ENCODE measurements around the gene PMM1.
"Not testable (repeated sequence)": the region's sequence is repeated elsewhere in the genome, so short reads cannot be mapped to it uniquely, and the experiment has no call there.

PMM1 gene

DNA sequence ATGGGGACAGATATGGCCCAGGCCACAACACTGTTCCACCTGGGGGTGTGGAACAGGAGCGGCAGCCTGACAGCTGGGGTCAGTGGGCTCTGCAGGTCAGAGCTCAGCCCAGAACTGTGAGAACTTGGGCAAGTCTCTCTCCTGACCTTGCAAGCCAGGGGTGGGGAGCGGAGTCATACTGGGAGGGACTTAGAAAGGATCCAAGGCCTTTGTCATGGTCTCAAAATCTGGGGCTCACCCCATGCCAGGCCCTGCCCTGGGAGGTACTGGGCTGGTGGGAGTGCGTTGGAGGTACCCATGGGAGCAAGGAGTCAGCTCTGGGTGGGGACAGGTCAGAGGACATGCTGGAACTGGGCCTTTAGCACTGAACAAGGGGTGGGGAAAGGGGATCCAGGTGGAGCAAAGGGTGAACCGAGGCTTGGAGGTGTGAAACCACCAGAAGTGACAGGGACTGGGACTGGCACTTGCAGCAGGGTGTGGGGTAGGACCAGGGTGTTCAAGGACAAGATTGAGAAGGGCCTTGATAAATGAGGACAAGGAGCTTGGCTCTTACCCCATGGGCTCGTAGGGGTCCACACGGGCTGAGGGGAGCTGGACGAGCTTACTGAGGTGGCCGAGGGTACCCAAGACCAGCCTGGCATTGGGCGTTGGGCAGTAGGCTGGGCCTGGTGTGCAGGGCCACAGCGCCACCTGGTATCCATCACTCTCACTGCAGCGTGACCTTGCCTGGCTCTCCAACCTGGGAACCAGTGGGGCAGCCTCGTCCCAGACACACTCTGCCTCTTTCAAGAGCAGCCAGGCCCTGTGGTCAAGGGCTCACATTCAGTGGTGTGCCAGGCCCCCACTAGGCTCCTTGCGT is 7.4 kb upstream of the PMM1 start:
- DNase-seq: peak; percentile 5

DNA sequence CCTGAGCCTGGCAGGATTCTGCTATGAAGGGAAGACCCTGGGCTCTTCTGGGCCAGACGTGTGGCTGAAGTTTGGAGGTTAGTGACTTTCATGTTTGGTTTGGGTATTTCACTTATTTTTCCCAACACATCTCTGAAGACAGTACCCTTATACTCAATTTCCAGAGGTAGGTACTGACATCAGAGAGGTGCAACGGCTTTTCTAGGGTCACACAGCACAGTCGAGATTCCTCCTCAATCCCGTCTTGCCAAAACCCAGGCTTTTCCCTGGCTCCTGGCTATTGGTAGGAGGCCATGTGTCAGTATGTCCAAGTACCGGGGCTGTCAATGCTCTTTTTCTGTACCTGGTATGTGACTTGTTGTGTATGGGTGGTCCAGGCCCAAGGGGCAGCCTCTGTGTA is 6.1 kb upstream of the PMM1 start:
- DNase-seq: no peak

DNA sequence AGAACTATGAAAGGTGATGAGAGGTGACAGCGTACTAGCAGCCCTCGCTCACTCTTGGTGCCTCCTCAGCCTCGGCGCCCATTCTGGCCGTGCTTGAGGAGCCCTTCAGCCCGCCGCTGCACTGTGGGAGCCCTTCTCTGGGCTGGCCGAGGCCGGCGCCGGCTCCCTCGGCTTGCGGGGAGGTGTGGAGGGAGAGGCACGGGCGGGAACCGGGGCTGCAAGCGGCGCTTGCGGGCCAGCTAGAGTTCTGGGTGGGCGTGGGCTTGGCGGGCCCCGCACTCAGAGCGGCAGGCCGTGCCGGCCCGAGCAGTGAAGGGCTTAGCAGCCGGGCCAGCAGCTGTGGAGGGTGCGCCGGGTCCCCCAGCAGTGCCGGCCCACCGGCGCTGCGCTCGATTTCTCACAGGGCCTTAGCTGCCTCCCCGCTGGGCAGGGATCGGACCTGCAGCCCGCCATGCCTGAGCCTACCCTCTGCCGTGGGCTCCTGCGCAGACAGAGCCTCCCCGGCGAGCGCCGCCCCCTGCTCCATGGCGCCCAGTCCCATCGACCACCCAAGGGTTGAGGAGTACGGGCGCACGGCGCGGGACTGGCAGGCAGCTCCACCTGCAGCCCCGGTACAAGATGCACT is 3.8 kb upstream of the PMM1 start:
- DNase-seq: not testable (repeated sequence)

DNA sequence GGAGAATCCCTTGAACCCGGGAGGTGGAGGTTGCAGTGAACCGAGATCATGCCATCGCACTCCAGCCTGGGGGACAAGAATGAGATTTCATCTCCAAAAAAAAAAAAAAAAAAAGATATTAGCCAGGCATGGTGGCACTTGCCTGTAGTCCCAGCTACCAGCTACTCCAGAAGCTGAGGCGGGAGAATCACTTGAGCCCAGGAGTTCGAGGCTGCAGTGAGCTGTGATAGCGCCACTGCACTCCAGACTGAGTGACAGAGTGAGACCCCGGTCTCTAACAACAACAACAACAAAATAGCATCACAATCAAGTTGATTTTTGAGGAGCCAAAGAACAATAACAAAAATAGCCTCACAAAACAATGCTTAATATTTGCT is 2.3 kb downstream of the PMM1 start:
- DNase-seq: no peak

DNA sequence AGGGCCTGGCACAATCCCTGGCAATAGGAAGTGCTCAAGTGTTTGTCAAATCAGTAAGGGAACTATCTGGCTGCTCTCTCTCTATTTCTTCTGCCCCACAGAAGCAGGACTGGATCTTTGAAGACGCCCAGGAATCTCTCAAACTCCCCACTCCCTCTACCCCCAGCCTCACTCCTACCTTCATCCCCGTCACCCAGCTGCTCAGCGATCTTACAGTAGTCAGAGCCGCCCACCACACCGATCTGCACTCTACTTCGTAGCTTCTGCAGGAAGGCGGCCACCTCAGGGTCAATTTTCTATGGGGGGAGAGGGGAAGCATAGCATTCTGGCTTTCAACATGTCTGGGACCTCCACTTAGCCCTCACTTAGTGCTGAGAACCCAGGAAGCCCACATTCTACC is 3.7 kb downstream of the PMM1 start:
- DNase-seq: no peak

DNA sequence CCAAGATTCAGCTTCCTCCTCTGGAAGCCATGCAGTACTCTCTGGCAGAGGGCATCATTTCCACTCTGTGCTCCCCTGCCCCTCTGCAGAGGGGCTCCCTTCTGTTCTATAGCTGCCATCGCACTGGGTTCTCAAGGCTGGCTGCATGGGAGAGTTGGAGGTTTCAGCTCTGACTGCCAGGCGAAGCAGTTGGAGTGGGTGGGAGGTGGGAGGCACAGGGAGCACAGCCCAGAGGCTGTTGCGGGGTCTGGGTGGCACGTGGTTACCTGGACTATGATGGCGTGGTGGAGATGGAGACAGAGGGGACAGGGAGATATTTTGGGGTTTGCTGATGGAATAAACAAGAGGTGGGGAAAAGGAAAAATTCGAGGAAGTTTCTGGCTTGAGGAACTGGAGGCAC is 4.8 kb downstream of the PMM1 start:
- no peak for DNase-seq

DNA sequence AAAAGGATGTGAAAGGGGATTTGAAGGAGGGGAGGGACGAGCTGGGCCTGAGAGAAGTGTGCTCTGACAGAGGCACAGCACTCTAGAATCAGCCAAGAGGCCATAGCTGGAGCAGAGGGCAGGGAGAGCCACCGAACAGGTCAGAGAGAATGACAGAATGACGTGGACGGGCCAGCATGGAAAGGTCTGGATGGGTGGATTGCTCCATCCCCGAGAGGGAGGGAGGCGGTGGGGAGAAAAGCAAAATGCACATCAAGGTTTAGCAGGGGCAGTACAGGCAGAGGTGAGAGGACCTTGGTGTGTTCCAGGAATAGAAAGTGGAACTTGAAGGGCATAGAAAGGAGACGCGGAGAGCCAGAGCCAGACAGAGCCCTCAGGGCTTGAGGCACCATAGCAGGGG is 6.9 kb downstream of the PMM1 start:
- DNase-seq: no peak

DNA sequence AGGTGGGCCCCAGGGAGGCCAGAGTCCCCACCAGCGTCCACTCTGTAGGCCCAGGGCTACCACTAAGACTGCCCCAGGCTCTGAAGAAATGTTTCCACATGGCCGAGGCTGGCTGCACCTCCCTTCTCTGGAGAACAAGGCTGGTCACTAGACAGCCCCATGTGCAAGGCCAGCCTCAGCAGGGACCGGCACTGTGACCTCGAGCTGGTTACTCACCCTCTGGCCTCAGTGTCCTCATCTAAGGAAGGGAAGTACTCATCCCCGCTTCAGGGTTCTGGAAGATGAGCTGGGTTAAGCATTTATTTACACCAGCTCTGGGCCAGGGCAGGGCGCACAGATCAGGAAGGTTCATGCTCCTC is 9.7 kb downstream of the PMM1 start:
- no peak for DNase-seq

DNA sequence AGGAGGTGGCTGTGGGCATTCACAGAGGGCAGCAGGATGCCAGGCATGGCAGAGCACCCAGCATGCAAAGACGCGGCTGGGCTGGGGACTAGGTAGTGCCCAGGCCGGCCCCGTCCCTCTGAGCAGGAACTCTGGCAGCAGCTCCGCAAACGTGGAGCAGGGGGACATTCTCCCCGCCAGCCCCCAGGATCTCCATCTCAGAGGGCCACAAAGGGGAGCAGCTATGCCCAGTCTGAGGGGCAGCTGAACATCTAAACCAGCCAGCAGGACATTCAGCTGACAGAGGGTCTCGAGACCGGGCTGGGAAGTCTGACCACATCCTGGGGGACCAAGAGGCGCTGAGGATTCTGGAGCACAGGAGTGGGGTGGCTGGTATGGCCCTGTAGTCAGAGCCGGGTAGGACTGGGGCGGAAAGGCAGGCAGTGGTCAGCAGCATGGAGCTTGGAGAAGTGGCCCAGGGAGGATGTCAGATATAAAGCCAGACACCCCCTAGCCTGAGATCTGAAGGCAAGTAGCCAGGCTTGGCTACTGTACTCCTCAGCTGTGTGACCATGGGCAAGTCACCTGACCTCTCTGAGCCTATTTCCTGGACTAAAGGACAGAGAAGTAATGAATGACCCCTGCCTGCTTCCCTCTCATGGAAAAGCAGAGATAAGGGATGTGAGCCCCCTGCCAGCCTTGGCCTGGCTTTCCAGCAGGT is 10.2 kb downstream of the PMM1 start:
- no peak for DNase-seq

DNA sequence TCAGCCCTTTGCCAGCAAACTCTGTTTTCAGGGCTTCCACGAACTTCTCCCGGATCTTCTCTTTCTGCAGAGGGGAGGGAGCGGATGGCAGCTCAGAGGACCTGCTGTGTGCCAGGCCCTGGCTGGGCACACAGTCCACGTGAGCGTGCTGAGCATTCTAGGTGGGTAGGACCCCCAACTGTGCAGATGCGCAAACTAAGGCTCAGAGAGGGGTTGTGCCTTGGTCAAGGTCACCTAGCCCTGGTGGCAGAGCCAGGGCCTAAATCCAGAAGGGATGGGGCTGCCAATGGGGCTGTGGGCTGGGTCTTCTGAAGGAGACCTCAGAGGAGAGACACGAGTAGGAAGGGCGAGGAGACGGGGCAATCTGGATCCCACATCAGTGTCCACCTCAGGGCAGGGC is 10.8 kb downstream of the PMM1 start:
- DNase-seq: no peak

DNA sequence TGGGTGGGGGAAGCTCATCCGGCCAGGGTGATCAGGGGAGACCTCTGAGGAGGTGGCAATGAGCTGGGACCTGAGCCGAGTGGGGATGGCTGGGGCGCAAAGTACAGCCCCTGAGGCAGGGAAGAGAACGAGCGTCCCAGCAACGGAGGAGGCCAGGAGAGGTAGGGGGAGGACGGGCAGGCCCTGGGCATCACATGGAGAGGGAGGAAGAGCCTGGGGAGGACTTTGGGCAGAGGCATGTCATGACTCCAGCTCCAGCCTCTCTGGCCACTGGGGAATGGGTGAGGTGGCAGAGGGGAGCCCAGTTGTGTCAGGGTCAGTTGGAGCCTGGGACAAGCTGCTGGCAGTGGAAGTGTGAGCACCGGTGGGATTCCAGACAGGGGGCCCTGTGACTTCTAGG is 11.5 kb downstream of the PMM1 start:
- no peak for DNase-seq

DNA sequence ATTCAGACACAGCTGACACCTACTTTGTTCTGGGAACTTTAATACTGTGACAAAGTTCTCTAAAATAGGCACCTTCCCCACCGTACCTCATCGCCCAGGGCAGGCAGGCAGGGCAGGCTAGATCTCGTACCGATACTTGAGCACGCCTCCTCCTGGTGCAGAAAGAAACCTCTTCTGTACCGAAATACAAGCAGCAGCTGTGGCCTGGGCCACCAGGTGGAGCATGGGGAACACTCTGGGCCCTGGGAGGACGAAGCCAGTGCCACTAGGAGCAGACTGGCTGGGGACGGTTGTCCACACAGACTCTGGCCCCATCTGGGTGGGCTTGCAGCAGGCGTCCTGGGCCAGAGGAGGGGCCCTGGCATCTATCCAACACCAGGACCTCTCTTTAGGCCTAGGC is 12.8 kb downstream of the PMM1 start:
- DNase-seq: no peak

DNA sequence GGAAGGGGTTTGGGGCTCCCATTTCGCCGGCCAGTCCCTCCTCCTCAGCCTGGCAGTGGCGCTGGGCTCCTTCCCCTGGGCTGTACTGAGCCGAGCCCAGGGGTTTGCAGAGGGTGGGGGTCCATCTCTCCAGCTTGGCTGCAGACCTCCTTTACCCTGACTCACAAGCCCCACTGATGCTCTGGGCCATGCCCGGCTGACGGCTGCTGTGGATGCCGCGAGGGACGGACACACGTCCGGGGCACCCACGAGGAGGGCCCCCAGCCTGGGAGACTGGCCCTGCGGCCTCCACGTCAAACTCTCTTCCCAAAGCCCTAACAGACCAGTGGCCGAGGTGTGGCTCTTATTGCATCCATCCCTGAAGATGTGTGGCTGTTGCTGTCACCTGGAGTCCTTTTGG is 14.1 kb downstream of the PMM1 start:
- no peak for DNase-seq

DNA sequence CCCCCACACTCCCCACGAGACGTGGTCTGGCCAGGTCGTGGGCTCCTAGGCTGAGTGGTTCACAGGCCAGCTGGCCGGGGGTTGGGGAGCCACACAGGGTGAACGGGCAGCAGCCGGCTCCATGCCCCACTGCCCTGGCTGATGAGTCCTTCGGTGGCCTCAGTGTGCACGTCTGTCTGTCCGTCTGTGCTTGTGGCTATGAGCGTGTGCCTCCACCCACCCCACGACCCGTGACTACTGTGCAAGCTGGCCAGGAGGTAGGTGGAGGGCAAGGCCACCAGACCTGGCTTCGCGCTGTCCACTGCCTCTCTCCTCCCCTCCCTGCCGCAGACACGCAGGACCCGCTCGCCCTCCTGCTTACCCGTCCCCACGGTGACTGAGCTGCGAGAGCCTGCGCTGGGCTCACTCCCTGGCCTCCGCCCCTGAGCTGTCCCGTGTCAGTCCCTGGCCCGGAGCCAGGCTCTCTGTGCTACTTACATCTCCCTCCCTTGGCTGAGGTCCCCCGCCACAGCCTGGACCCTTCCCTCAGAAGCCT is 14.7 kb downstream of the PMM1 start:
- DNase-seq: no peak

DNA sequence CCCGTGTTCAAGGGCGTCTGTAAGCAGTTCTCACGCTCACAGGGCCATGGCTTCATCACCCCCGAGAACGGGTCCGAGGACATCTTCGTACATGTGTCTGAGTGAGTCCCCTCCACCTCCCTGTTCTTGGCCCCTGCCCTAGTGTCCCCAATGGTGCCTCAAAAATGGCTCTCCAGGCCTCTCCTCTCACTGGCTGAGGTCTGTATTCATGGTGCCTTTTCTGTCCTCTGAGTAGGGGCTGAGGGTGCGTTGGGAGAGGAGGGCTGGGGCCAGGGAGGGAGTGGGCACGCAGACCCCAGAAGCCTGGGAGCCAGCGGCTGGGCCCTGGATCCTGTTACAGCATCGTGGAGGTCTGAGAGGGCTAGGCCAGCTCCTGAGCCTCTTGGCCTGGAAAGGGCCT is 16.0 kb downstream of the PMM1 start:
- no peak for DNase-seq

DNA sequence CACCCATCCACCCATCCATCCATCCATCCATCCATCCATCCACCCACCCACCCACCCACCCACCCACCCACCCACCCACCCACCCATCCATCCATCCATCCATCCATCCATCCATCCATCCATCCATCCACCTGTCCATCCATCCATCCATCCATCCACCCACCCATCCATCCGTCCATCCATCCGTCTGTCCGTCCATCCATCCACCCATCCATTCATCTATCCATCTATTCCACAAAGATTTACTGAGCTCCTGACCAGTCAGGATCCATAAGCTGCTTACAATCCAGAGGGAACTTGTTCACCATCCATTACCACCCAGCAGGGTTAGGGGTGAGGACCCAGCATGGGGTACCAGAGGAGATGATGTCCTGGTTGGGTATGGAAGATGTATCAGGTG is 17.3 kb downstream of the PMM1 start:
- not testable (repeated sequence) for DNase-seq

DNA sequence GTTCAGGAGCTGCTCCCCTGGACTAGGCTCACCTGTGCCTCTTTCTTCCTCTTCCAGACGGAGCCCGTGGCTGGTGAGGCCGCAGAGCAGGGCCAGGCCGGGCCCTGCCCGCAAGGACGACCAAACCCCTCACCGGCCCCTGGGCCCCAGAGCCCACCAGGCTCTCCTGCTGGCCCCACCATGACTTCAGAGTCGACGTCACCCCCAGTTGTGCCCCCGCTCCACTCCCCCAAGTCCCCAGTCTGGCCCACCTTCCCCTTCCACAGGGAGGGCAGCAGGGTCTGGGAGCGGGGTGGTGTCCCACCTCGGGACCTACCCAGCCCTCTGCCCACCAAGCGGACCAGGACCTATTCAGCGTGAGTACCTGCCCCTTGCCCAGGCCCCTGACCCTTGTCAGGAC is 17.9 kb downstream of the PMM1 start:
- no peak for DNase-seq

DNA sequence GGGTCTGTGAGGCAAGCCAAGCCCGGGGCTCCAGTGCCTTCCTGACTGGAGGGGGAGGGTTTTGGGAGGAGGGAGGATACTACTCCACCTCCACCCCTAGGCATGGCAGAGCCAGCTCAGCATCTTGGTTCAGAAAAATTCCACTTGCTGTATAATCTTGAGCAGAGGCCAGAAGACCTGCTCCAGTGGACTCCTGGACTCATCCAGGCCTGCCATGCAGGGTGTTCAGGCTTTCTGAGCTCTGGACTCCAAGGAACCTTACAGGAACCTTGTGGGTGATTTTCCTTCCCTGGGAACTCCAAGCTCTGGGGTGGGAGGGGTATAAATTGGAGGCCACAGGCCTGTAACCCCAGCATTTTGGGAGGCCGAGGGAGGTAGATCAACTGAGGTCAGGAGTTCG is 19.4 kb downstream of the PMM1 start:
- no peak for DNase-seq

DNA sequence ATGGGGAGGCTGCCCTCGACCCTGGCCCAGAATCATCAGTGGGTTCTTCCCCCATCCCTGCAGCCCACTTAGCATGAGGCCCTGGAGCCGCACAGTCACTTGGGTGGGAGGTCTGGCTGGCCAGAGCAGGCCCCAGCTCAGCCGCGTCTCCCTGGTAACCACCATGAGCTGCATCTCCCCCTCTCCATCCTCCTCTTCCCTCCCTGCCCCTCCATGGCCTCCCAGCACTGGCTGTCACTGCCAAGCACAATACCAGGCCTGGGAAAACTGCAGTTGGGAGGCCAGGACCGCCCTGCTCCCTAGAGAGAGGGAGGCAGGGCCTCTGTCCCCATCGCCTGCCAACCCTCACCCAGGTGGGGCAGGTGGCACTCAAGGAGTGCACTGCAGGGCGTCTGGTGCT is 20.8 kb downstream of the PMM1 start:
- no peak for DNase-seq

DNA sequence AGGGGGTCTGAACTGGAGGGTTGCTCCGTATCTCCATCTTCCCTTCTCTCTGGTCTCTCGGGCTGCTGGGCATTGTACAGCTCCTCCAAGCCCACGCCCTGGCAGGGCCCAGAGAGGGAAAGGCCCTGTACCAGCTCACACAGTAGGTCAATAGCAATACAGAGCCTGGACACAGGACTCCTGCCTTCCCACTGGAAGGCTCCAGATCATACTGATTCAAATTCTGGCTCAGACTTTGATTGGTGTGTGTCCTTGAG is 22.2 kb downstream of the PMM1 start:
- DNase-seq: no peak

DNA sequence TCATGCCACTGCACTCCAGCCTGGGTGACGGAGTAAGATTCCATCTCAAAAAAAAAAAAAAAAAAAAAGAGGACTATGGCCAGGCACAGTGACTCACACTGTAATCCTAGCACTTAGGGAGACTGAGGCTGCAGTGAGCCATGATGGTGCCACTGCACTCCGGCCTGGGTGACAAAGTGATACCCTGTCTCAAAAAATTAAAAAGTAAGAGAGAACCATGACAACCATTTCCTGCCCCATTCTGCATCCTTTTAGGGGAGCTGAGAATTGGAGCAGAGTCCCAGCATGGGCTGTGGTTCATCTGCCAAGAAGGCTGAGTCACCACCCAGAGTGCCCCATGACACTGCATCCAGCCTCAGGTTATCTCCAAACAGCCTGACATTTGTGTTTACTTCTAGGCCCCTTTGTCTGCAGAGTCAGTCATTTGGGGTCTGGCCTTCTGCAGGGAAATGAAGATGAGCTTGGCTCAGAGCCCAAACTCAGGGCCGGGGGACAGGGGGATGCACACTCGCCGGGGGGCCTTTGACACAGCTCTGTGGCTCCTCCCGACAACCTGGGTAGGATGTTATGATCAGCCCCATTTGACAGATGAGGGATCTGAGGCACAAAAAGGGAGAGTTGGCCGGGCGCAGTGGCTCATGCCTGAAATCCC is 24.1 kb downstream of the PMM1 start:
- DNase-seq: no peak

DNA sequence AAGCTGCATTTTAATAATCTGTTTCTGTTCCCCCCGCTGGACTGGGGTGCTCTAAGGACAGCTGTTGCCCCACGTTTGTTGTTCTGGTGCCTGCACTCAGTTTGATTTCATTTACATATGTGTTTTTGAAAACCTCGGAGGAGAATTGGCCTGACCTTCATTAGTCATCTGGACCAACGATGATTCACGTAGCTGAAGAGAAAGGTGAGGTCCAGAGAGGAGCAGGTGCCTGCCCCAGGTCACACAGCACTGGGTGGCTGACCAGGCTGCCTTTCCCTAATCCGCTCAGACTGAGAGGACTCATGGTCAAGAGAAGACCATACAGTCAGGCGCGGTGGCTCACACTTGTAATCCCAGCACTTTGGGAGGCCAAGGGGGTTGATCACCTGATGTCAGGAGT is 25.1 kb downstream of the PMM1 start:
- DNase-seq: no peak

DNA sequence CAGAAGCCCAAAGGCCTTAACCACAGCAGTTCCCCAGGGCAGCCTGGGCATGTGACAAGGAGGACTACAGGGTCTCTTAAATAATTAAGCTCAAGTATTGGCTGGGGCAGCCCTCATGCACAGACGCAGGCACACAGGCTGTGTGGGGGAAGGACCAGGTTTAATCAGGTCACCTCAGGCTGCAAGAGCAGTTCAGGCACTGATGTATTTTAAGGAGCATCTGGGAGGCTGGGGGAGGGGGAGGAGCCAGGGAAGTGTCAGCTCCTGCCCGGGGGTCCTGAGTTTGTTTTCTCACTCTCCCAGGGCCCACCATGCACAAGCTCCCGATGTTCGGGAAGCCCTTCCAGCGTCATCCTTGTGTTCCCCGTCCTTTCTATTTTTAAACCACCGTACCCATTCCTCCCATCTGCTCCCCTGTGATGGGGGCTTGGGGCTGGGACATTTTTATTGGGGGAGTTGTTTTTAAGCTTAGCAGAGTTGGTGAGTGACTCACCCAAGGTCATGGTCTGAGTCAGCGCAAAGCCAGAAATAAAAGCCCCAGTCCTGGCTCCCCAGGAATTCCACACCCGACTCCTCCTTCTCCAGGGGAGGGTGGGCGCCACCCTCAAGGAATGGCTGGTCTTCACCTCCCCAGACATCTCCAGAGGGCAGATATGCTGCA is 26.5 kb downstream of the PMM1 start:
- DNase-seq: no peak
